Erythroblast (primary cell): ENCODE results near the gene KLK7.

ENCODE experiments used
- GATA1 ChIP-seq: IDR thresholded peaks from 2 replicates; pipeline ENCODE4 v1.6.1; 2011; ENCODE audit warnings: low read depth, mild to moderate bottlenecking, control low read depth, low read length, moderate library complexity
- POLR2A ChIP-seq: IDR thresholded peaks from 2 replicates; pipeline ENCODE4 v1.6.1; 2011; ENCODE audit warnings: mild to moderate bottlenecking, low read length

- TF ChIP-seq POLR2A (no peak), GATA1 (no peak)
Measured at GRCh38 chr19:50968716-50969412, 14.9 kb downstream of the KLK7 start.
